Hepatocyte (in vitro differentiated cells): ENCODE results near the gene VPS16.

ENCODE experiments used
- CTCF ChIP-seq: fragments of 200-600 bp; sonication (generic); IDR thresholded peaks from 2 replicates; pipeline ENCODE4 v1.5.1; 2016; ENCODE audit warnings: antibody characterized with exemption, mild to moderate bottlenecking; ENCODE audit not compliant: poor library complexity
- EZH2phosphoT487 ChIP-seq: fragments of 200-600 bp; sonication (generic); IDR thresholded peaks from one replicate; pipeline ENCODE4 v1.6.1; 2018; ENCODE audit warnings: antibody characterized with exemption, mild to moderate bottlenecking, low read depth, moderate library complexity; ENCODE audit not compliant: unreplicated experiment, severe bottlenecking

GRCh38 chr20:2889209-2889608 is 48.7 kb downstream of the VPS16 start:
- no peak for TF ChIP-seq CTCF
- no peak for TF ChIP-seq EZH2phosphoT487
